NT2/D1 (cell line): ENCODE results near the gene CYP3A7.

Source experiments
- SUZ12 ChIP-seq: IDR thresholded peaks from 2 replicates; pipeline ENCODE4 v1.6.1; 2011; ENCODE audit not compliant: insufficient read length, insufficient read depth; ENCODE audit errors: extremely low read depth
- YY1 ChIP-seq: IDR thresholded peaks from 2 replicates; pipeline ENCODE4 v1.6.1; 2011; ENCODE audit not compliant: insufficient read length, insufficient read depth

DNA sequence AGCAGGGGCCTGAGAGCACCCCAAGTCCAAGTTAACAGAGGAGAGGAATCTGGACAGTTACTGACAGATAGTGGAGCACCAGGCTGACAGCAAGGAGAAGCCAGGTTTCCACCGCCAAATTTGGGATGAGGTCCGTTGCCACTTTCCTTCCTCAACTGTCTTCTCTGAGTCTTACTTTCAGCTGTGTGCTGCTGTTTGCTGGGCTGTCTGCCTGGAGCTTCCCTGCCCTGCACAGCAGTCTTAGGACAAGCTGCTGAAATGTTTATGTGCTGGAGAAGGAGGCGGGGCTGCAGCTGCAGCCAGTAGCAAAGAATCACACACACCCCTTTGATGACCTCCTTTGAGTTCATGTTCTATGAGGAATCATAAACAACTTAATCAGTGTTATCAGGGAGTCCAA lies 17.4 kb upstream of the CYP3A7 start:
- TF ChIP-seq SUZ12, result no peak
- no peak for TF ChIP-seq YY1
